GM04504 (cell line): ENCODE measurements around the gene BAZ1B.
"Not testable (repeated sequence)": the region's sequence is repeated elsewhere in the genome, so short reads cannot be mapped to it uniquely, and the experiment has no call there.

Experiments used
- DNase-seq: peaks from one replicate; pipeline ENCODE4 v3.0.0-alpha.2; 2012; ENCODE audit warnings: low read depth

The BAZ1B gene

DNA sequence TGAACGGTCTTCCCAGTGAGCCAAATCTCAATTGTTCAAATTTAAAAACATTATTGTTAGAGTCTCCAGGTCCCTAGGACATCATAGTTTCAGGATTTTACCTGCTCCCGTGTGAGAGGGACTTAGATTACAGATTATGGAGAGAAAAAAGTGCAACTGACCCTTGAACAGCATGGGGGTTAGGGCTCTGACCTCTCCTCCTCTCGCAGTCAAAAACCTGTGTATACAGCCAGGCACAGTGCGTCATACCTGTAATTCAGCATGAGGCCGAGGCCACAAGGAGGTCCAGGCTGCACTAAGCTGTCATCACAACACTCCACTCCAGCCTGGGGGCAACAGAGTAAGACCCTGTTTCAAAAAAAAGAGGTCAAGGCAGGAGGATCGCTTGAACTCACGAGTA lies 25.5 kb downstream of the BAZ1B start:
- no peak for DNase-seq

DNA sequence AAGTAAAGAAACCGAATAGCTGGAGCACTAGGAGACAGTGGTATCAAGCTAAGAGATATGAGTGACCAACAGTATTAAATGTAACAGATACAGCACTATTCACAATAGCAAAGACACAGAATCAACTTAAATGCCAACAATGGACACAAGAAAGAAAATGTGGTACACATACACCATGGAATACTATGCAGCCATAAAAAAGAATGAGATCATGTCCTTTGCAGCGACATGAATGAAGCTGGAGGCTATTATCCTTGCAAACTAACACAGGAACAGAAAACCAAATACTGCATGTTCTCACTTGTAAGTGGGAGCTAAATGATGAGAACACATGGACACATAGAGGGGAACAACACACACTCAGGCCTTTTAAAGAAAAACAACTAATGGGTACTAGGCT lies 26.6 kb downstream of the BAZ1B start:
- not testable (repeated sequence) for DNase-seq

DNA sequence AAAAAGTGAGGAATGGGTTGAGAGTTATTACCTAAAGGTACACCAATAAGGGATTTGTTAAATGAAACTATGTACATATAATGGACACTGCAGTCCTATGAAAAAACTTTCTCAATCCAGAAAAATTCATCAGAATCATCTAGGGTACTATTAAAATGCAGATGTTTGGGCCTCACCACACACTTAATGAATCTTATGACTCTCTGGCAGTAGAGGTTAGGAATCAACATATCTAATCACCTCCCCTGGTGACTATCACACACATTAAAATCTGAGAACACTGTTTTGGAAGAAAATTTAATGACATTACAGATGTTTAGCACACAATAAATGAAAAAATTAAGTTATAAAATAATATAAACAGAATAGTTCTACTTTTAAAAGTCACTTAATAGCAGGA lies 32.1 kb downstream of the BAZ1B start:
- no peak for DNase-seq

DNA sequence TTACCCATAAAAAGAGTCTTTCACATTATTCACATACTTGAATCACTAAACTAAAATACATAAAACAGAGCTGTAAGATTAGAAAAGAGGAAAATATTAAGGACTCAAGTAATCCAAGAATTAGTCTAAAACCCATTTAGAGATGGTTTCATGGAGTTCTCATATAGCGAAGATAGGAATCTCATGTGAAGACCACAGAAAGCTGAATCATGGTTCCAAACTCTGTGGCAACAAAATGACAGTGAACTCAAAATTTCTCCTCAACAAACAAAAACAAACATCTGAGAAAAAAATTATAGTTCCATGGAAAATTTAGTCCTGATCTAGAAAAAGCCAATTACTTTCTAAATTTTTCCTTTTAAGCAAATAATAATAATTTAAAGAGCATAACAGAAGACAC lies 34.6 kb downstream of the BAZ1B start:
- no peak for DNase-seq

DNA sequence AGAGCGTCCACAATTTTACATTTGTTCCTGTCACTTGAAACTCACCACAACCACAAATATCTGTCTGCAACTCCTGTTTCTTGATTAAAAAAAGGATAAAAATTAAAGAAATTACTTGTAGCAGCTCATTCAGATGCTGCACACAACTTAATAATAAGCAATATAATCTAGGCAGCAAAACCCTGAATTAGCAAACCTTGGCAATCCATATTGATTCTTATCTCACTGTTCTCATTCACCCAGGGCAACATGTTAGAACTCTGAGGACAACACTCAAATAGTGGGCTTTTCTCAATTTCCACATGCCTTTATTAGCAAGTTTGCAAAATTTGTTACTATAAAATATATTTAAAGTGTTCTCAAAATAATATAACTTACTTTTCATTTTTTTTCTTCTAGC lies 38.9 kb downstream of the BAZ1B start:
- no peak for DNase-seq

DNA sequence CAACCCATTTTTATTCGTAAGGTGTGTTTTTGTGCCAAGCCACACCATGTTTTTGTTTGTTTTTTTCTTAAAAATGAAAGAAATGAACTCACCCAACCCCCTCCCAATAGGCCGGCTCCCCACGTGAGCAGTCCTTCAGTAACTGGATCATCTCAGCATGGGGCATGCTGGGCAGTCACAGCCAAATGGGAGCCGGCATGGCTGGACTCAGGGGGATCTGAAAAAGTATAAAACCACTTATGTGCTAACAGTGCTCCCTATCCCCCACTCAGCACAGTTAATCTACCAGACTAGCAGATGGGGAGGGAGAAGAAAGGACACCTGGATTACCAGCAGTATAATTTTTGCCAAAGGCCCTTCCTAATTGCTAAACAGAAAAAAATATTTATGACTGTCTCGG lies 39.3 kb downstream of the BAZ1B start:
- DNase-seq, result no peak

DNA sequence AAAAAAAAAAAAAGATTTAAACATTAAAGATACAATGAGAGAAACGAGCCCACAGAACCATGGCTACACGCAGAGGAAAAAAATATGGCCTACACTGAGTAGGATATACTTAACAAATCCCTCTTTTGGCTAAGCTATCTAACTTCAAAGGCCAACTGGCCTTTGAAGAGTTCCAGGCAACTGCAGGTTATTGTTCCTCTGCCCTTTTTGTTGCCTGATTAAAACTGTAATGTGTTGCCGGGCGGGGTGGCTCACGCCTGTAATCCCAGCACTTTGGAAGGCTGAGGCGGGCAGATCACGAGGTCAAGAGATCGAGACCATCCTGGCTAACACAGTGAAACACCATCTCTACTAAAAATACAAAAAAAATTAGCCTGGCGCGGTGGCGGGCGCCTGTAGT lies 40.6 kb downstream of the BAZ1B start:
- not testable (repeated sequence) for DNase-seq

DNA sequence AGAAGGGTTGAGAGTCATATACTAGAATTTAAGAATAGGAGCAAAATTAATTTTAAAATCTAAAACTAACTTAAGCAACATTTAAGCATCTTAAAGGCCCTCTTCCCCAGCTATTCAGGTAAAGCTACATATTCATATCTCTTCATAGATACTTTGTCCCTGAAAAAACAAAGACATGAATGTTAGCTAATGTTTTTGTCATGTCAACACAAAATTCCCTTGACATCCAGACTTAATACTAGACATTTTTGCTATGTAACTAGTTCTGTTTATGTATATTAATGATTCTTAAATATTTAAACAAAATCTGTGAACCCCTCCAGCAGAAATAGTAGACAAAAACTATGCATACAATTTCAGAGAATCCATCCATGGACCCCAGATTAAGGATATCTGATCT lies 43.5 kb downstream of the BAZ1B start:
- DNase-seq, result no peak

DNA sequence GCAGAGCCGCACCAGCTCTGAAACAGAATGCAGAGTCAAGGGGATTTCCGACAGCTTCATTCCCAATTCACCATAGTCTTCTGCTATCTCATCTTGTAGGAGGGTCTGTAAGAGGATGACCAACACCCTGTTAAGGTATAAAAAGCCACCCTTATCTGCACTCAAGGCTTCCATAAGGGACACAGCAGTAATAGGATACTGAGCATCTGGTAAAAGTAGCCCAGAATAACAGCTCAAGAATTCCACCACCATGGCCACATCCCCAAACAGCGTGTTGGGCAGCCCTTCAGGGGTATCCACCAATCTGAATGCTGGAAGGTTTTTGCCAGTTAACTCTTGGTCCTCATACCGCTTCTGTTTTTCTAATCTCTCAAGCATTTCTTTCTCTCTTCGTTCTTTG lies 44.7 kb downstream of the BAZ1B start:
- no peak for DNase-seq

DNA sequence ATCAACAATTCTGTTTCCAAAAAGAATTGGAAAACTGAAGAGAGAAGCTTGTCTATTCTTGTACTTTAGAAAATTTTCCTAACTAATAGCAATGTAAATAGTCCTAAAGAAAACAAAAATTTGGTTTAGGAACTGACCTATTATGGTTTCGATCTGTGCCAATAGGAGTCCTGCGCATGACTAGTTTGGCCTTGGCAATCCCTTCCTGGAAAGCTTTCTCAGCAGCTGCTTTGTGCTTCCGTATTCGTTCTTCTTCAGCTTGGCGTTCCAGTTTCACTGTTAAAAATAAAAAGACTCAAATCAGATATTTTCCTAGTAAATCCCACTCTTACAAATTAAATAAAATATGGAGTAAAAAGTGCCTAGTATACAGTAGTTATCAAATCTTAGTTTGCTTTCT lies 51.9 kb downstream of the BAZ1B start:
- DNase-seq, result no peak

DNA sequence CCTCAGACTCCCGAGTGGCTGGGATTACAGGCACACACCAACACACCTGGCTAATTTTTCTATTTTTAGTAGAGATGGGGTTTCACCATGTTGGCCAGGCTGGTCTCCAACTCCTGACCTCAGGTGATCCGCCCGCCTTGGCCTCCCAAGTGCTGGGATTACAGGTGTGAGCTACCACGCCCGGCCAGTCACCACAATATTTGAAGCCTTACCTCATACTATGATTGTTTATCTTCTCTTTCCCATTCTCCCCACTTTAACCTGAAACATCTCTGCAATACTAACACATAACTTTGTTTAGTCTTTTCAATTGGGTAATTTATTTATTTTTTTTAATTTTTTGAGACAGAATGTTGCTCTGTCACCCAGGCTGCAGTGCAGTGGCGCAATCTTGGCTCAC lies 55.0 kb downstream of the BAZ1B start:
- not testable (repeated sequence) for DNase-seq

DNA sequence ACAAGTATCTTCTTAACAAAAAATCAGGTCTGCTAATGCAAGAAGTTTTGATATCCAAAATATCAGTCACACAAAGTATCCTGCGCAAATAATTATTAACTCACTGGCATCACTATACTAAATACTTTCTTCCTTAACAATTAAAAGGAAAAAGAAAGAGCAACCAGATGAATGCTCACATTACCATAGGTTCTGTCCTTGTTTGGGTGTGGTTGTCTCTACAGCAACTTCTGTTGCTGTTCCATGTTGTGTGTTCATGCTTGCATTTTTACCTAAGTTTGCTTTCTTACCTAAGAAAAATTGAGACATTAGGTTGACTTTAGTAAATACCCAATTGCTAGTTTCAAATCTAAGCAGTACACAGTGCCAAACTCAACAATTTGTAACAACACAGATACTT lies 56.0 kb downstream of the BAZ1B start:
- no peak for DNase-seq

DNA sequence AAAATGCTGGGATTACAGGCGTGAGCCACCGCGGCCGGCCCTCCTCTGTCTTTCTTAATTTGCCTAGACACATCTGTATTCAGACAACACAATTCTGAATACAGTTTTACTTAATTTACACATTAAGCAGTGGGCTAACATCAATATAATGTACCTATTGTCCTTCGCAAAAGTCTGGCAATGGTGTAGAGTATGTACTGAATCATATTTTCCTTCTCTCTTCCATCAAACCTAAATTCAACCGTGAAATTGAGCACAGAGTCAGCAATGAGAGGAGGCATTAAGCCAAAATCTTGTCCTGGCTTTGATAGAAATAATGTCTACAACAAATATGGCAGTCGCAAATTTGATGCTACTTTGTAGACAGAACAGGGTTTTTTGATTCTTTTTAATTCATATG lies 58.1 kb downstream of the BAZ1B start:
- no peak for DNase-seq

DNA sequence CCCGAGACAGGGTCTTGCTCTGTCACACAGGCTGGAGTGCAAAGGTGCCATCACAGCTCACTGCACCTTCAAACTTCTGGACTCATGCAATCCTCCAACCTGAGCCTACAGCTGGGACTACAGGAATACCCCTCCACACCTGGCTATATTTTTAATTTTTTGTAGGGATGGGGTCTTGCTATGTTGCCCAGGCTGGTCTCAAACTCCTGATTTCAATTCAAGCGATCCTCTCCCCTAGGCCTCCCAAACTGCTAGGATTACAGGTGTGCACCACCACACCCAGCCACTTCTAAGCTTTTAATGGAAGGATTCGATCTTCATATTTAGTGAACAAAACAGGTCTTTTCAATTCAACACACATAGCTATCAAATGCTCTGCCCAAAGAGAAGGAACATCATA lies 58.8 kb downstream of the BAZ1B start:
- DNase-seq, result no peak

DNA sequence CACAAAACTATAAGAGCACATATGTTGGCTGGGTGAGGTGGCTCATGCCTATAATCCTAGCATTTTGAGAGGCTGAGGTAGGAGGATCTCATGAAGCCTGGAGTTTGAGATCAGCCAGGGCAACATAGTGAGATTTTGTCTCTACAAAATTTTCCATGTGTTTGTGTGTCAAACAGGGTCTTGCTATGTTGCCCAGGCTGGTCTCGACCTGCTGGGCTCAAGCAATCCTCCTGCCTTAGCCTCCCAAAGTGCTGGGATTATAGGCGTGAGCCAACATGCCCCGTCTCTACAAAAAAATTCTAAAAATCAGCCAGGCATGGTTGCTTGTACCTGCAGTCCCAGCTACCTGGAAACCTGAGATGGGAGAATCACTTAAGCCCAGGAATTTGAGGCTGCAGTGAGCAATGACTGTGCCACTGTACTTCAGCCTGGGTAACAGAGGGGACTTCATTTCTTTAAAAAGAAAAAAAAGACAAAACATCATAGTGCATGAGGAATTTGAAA lies 60.3 kb downstream of the BAZ1B start:
- no peak for DNase-seq

DNA sequence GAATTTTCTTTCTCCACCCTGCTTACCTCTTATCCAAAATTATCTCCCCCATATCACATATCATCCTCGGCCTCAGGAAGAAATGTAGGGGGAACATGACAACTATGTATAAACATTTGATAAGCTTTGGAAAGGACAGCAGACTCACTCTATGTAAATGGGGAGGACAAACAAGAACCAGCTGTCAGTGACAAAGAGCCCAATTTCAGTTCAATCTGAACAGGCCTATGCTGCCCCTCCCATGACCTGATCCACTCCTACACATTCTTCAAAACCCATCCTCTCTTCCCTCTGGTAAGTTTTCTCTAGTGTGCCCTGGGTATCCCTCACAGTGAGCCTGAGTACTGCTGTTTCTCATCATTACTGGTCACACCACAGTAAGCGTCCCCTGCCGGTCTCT lies 67.7 kb downstream of the BAZ1B start:
- no peak for DNase-seq

DNA sequence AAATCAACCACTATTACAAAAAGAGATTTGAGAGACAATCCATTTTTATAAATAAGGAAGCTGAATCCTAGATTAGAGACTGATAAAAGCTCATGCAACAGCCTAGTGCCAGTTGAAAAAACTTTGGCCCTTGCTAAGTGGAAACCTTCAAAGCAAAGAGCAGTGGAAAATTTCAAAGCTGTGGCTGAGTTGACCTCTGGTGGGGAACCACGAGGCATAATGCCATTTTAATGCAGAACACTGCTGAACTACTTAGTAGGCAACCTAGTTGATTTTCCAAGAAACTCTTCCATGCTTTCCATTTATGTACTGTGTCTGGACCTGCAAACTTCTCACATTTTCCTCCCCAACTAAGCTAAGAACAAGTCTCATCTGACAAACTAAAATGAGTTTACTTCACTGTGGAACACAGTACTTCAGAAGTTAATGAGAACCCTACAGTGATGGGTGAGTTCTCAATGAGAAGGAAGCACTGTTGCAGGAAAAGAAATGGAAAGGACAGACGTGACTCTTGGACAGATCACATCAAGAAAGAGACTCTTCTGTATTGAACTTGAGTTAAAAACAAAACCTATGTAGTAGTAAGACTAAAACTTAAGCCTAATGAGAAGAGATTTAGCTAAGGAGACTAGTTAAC lies 69.0 kb downstream of the BAZ1B start:
- DNase-seq, result no peak

DNA sequence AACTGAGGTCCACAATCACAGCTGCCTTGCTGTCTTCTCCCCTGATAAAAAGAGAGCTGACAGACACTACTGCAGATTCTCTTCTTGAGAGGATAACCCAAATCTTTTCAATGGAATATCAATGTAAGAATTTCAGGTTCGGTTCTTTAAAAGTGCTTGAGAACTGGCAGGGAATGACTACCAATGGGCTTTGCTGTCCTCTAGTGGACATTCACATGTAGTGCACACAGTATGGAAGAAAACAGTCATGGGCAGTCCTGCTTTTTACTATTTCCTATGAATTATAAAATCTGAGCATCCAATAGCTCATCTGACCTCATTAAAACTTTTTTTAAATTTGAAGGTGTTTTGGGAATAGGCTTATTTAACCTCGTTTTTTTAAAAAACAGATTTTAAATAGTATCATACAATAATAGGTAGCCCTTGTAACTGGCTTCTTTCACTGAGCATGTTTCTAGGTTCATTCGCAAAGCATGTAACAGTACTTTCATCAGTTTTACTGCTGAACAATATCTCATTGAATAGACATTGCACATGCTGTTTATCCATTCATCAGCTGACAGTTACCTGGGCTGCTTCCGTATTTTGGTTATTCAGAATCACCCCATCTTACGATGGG lies 70.2 kb downstream of the BAZ1B start:
- DNase-seq, result peak; percentile 25

DNA sequence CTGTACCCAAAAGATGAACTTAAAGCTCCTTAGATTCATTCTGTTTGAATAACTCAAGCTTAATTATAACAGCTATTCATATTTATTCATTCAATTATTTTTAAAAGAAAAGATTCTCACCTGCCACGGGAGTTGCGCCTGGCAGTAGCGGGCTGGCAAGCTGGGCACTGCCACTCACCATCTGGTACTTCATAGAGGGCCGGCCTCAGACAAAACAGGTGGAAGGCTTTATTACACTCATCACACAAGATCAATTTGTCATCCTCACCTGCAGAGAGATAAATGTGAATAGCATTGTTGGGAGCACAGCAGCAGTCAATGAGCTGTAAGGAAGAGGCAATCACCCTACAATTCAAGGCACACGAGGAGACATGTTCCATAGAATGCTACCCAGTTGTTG lies 72.7 kb downstream of the BAZ1B start:
- DNase-seq, result no peak

DNA sequence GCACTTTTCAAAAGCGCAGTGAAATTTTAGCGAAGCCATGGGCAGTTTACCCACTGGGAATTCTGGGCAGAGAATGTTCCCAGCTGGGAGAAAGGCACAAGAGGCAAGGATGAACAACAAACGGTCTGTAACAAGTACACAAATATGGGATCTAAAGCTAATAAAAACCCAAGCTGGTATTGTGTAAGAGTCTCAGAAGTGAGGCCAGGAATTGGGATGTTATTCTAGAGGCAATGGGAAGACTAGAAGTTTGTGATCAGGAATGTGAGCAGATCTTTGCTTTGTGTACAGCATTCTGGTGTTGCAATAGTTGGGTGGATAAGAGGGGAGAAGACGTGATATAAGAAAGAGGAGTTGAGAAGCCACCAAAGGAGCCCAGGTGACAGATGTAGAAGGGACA lies 73.5 kb downstream of the BAZ1B start:
- DNase-seq, result peak; percentile 28

DNA sequence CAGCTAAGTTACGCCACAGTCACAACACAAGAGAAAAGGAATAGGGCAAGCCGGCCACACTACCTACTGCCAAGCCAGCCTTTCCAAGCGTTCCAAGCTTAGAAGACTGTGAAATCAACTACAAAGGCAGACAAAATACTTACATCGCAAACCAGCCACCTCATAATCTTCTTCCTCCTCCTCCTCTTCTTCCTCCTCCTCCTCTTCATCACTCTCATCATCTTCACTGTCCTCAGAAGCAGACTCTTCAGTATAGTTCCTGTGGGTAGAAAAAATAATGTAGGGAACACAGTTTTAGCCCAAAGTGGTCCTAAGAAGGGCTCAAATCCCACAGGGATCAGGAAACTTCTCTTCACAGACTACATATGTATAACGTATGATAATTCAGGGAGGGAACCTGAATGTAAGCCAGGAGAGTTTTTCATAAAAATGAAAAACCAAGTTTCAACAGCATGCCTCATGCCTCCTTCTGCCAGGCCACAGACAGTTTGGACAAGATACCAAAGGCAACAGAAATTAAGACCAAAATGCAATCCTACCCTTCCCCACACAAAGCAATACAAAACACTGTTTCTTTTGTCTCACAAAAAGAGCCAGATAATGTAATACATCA lies 74.9 kb downstream of the BAZ1B start:
- DNase-seq, result no peak

DNA sequence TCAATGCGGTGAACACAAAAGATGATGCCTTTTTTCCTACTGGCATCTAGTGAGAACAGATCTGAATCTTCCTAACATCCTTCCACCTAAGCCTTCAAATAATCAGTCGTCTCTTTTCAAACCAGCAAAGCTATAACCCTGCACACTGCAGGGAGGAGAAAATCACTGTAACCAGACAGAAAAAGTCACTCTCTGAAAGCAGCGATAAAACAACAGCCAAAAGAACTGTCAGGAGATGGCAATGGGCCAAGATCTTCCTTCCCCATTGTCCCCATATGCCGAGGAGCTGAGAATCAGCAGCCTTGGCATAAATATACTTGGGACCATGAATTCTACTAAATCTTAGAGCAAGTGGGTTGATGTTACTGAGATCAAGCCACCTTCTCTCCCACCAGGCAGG lies 75.4 kb downstream of the BAZ1B start:
- DNase-seq, result no peak

DNA sequence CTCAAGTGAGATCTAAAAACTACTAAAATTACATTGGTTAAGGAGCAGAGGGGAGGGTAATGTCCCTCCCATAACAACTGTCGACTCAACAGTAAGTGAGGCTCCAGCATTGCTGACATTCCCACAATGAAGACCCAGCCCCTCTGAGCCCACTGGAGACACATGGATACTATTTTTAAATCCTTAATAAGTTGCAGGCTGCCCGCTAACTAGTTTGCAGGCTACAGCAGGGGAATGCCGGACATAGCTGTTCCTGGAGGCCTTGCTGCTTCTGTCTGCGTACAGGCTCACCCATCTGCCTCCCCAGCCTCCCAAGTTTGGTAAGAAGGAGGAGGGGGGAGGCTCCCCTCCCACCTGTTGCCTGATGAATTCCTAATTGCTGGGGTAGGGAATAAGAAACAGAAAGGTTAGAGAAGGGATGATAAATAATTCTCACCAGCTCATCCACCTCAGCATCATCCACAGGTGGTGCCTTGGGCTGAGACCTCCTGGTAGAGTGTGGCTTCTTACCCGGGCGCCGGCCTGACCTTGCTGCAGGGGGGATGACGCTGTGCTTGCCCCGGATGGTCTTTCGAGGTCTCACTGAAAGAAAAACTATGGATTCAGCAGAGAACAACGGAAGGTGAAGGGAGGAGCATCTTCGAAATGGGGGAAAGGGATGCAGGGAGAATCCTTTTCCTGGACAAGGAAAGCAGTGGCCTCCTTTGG lies 78.4 kb downstream of the BAZ1B start:
- no peak for DNase-seq
